Measurements from ENCODE around the gene LHPP. TPM values are rescaled to one million over a fixed set of nuclear protein-coding genes. Genes with fewer than 3 reads are reported as not detected.

LHPP gene
- total RNA-seq, 1 donor, result 19.9 TPM

- peak in 1 of 3 donors; percentile 43 for DNase-seq (ENCODE audit: low read depth in 2 of 3, low spot score in 2 of 3)
Measured at GRCh38 chr10:124588736-124589490, 127.3 kb downstream of the LHPP start.

GRCh38 chr10:124589491-124590041 is 127.9 kb downstream of the LHPP start:
- no peak for DNase-seq (ENCODE audit: low read depth in 2 of 3, low spot score in 2 of 3)

- DNase-seq (ENCODE audit: low read depth in 2 of 3, low spot score in 2 of 3), result no peak
Measured at GRCh38 chr10:124590216-124591122, 128.8 kb downstream of the LHPP start.

GRCh38 chr10:124591123-124591495 is 129.5 kb downstream of the LHPP start:
- DNase-seq (ENCODE audit: low read depth in 2 of 3, low spot score in 2 of 3), result no peak

GRCh38 chr10:124592101-124592500 is 130.5 kb downstream of the LHPP start:
- no peak for DNase-seq (ENCODE audit: low read depth in 2 of 3, low spot score in 2 of 3)

GRCh38 chr10:124592736-124593430 is 131.3 kb downstream of the LHPP start:
- DNase-seq (ENCODE audit: low read depth in 2 of 3, low spot score in 2 of 3), result no peak

- DNase-seq (ENCODE audit: low read depth in 2 of 3, low spot score in 2 of 3), result no peak
Measured at GRCh38 chr10:124593431-124593985, 131.9 kb downstream of the LHPP start.

DNA sequence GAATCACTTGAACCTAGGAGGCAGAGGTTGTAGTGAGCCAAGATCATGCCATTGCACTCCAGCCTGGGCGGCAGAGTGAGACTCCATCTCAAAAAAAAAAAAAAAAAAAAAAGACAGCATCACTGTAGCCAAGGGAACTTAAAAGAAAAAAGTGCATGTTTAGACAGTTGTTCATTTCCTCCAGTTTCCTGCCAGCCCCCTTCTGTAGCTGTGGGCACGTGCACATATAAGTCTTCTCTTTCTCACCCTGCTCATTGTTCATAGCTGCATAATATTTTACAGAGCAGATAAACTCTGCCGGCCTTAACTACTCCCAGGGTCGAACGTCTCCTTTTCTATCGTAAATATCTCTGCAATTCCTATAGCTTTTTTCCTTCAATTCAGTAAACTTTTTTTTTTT is 132.6 kb downstream of the LHPP start:
- DNase-seq (ENCODE audit: low read depth in 2 of 3, low spot score in 2 of 3), result no peak

- peak in 1 of 3 donors; percentile 31 for DNase-seq (ENCODE audit: low read depth in 2 of 3, low spot score in 2 of 3)
Measured at GRCh38 chr10:124595143-124595883, 133.7 kb downstream of the LHPP start.

DNA sequence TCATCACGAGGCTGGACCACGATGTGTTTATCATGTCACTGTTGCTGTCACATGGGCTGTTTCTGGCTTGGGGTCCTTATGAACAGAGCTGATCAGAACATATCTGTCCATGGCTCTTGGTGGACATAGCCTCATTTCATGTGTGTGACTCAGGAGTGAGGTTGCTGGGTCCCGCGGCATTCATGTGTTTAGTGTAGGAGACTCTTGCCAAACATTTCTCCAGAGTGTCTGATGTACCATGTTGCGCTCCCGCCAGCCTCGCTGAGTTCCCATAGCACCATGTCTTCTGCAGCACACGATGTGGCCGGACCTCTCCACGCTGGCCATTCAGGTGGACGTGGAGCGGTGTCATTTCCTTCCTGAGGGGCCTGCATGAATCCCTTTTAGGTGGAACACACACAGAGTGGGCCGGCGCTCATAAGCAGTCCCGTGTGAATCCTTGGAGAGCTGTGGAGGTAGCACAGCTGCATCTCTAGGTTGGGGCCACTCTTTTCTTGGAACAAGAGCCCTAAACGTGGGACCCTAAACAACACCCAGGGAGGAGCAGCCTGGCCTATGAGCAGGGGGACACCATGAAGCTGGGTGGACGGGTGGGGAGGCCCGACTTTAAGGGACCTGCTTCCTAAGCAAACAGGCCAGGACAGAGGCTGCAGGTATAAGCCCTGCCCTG is 134.6 kb downstream of the LHPP start:
- no peak for DNase-seq (ENCODE audit: low read depth in 2 of 3, low spot score in 2 of 3)

GRCh38 chr10:124596962-124597845 is 135.6 kb downstream of the LHPP start:
- no peak for DNase-seq (ENCODE audit: low read depth in 2 of 3, low spot score in 2 of 3)

DNA sequence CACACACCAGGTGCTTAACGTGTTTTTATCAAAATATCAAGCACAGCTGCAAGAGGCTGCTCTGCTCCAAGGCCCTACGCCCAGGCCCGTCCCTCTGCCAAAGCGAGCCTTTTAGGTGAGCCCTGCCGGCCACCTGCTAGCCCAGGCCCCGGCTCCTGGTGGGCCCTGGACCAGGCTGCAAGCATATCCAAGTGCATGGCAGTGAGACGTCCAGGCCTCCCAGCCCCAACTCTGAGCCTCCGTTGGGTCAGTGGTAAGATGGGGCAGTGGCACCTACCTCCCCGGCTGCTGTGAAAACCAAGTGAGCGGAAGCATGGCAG is 136.2 kb downstream of the LHPP start:
- no peak for DNase-seq (ENCODE audit: low read depth in 2 of 3, low spot score in 2 of 3)

DNA sequence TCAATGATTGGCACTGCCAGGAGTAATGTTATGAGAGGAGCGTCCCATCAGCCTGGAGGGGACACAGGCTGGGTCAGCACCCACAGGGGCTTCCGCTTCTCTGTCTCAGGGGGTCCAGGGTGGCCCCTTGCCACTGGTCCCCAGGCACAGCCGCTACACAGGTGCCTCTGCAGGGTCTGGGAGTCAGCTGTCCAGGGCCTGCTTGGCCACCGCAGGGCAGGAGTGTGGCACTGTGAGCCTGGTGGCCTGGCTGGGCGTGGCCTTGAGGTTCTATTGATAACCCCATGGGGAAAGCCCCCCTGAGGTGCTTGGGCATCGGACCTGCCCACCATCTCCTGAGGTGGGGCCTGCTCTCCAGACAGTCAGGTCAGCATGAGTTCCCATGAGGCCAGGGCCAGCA is 136.6 kb downstream of the LHPP start:
- DNase-seq (ENCODE audit: low read depth in 2 of 3, low spot score in 2 of 3), result no peak

GRCh38 chr10:124598773-124599587 is 137.4 kb downstream of the LHPP start:
- DNase-seq (ENCODE audit: low read depth in 2 of 3, low spot score in 2 of 3), result no peak

- DNase-seq (ENCODE audit: low read depth in 2 of 3, low spot score in 2 of 3), result no peak
Measured at GRCh38 chr10:124599588-124600050, 138.0 kb downstream of the LHPP start.

DNA sequence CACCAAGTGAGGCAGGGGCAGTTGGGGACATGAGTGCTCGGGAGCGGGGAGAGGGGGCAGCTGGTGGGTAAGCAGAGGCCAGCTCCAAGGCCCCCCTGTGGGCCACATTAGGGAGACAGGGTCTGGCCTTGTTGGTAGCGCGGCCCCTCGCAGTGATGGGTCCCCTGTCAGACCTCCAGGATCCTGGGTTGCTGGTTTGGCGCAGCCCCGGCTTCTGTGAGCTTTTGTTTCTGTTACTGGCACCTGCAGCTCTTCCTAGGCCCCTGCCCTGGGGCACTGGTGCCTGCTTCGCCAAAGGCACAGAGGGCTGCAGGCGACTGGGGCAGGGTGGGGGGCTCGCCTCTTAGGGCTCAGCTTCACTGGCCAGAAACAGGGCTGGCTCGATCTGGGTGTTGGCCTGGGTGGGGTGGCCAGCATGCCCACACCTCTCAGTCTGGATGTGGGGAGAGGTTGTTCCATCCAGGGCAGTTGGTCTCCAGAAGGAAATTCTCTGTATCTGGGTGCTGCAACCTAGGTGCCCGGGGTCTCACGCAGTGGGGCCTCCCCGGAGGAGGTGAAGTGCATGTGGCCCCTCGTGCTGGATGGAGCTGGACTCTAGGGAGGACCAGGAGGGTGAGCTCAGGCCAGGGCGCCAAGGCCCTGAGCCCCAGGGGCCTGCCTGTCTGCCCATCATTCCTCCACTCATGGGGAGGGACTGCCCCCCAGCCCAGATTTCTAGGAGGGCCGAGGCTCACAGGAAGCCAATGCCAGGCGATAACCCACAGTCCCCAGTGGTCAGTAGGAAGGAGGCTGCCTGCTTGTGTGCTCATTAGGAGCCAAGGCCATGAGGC is 138.6 kb downstream of the LHPP start:
- DNase-seq (ENCODE audit: low read depth in 2 of 3, low spot score in 2 of 3), result no peak

- DNase-seq (ENCODE audit: low read depth in 2 of 3, low spot score in 2 of 3), result no peak
Measured at GRCh38 chr10:124601016-124601415, 139.4 kb downstream of the LHPP start.

Data from hematopoietic multipotent progenitor cell (in vitro differentiated cells).